ENCODE results near the gene IGFBPL1.

- no peak for TF ChIP-seq TEAD4 (IDR thresholded peaks at IDR 0.05)
- TF ChIP-seq EP300 (IDR thresholded peaks at IDR 0.05; ENCODE audit: borderline replicate concordance), result no peak
- TF ChIP-seq EGR1 (IDR thresholded peaks at IDR 0.05), result no peak
- no peak for TF ChIP-seq MAX (IDR thresholded peaks at IDR 0.05)
- TF ChIP-seq, protein P1, sequence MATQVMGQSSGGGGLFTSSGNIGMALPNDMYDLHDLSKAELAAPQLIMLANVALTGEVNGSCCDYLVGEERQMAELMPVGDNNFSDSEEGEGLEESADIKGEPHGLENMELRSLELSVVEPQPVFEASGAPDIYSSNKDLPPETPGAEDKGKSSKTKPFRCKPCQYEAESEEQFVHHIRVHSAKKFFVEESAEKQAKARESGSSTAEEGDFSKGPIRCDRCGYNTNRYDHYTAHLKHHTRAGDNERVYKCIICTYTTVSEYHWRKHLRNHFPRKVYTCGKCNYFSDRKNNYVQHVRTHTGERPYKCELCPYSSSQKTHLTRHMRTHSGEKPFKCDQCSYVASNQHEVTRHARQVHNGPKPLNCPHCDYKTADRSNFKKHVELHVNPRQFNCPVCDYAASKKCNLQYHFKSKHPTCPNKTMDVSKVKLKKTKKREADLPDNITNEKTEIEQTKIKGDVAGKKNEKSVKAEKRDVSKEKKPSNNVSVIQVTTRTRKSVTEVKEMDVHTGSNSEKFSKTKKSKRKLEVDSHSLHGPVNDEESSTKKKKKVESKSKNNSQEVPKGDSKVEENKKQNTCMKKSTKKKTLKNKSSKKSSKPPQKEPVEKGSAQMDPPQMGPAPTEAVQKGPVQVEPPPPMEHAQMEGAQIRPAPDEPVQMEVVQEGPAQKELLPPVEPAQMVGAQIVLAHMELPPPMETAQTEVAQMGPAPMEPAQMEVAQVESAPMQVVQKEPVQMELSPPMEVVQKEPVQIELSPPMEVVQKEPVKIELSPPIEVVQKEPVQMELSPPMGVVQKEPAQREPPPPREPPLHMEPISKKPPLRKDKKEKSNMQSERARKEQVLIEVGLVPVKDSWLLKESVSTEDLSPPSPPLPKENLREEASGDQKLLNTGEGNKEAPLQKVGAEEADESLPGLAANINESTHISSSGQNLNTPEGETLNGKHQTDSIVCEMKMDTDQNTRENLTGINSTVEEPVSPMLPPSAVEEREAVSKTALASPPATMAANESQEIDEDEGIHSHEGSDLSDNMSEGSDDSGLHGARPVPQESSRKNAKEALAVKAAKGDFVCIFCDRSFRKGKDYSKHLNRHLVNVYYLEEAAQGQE (IDR thresholded peaks at IDR 0.05; ENCODE audit: low read depth), result no peak
Observed at GRCh38 chr9:38442473-38443096, 18.3 kb upstream of the IGFBPL1 start.
